H1 (cell line): ENCODE measurements around the gene CSE1L.

Source experiments
- POLR2AphosphoS5 ChIP-seq: IDR thresholded peaks from 2 replicates; pipeline ENCODE4 v1.6.1; 2011; ENCODE audit warnings: low read depth, low read length
- RAD21 ChIP-seq, 2 experiments: IDR thresholded peaks in 1 of 2; conservative IDR thresholded peaks in 1 of 2; 2 replicates each; pipeline ENCODE4 v1.6.1; 2011; ENCODE audit warnings: low read depth in 2 of 2, low read length in 2 of 2, improper control_type of control experiment in 1 of 2, inconsistent platforms in 1 of 2, mild to moderate bottlenecking in 1 of 2, moderate library complexity in 1 of 2
- SIN3A ChIP-seq, 2 experiments: IDR thresholded peaks in 1 of 2; conservative IDR thresholded peaks in 1 of 2; 2 replicates each; pipeline ENCODE4 v1.6.1; 2011 to 2012; ENCODE audit warnings: low read length in 2 of 2, improper control_type of control experiment in 1 of 2, low read depth in 1 of 2, mild to moderate bottlenecking in 1 of 2
- TF ChIP-seq, protein P1 (sequence below), 3 experiments: IDR thresholded peaks; 1 replicate in 2 of 3; 2 replicates in 1 of 3; pipeline versions ENCODE4 v1.5.1 to v1.6.1; 2011; ENCODE audit warnings: low read length in 3 of 3, mild to moderate bottlenecking in 3 of 3, inconsistent platforms in 2 of 3, low read depth in 1 of 3, moderate library complexity in 1 of 3; ENCODE audit not compliant: insufficient read depth in 1 of 3; ENCODE audit errors: control extremely low read depth in 1 of 3

DNA sequence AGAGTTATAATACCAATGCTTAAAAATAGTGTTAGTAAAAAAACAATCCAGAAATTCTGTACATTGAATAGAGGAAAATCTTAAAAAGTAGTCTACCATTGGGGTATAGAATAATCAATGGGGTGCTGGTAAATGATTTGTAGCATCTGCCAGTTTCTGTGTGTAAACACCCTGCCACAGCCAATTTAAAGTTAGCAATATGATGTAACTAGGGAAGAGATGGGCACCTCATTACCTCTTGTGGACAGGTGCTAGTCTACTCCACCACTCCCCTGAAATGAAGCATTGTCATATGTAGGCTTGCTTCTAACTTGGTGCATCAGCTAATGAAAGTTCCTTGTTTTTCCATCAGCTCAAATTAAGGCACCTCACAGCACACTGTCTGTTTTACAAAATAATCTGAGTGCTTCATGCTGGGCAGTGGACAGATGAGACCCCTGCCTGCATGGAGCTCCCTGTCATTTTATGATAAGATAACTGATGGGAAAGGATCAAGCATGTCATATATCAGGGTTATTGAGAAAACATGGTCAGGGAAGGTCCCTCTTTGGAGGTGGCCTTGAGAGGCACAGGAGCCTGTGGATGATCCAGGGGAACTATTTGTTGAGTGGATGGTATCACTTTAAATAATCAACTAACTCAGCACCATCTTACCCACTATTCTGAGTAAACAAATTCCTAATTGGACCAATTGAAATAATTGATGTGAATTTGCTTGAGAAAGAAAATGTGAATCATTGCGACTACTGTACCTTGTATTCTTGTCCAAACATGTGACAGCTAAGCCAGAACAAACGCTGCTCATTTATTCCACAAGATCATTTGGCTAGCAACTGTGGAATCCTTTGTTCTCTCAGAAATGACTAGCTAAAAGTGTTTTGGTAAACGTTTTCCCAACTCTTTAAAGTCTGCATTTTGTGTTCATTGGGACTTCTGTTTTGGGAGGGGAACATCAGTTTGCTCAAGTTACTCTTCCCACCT is 45.9 kb upstream of the CSE1L start:
- TF ChIP-seq SIN3A (conservative IDR thresholded peaks at IDR 0.05 in 1 of 2, IDR thresholded peaks at IDR 0.05 in 1 of 2; ENCODE audit: low read depth in 1 of 2, low read length in 2 of 2): no peak
- TF ChIP-seq POLR2AphosphoS5: no peak
- TF ChIP-seq, protein P1, sequence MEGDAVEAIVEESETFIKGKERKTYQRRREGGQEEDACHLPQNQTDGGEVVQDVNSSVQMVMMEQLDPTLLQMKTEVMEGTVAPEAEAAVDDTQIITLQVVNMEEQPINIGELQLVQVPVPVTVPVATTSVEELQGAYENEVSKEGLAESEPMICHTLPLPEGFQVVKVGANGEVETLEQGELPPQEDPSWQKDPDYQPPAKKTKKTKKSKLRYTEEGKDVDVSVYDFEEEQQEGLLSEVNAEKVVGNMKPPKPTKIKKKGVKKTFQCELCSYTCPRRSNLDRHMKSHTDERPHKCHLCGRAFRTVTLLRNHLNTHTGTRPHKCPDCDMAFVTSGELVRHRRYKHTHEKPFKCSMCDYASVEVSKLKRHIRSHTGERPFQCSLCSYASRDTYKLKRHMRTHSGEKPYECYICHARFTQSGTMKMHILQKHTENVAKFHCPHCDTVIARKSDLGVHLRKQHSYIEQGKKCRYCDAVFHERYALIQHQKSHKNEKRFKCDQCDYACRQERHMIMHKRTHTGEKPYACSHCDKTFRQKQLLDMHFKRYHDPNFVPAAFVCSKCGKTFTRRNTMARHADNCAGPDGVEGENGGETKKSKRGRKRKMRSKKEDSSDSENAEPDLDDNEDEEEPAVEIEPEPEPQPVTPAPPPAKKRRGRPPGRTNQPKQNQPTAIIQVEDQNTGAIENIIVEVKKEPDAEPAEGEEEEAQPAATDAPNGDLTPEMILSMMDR (IDR thresholded peaks at IDR 0.05; ENCODE audit: control extremely low read depth in 1 of 3, insufficient read depth in 1 of 3, low read depth in 1 of 3, low read length in 3 of 3): no peak
- no peak for TF ChIP-seq RAD21 (IDR thresholded peaks at IDR 0.05 in 1 of 2, conservative IDR thresholded peaks at IDR 0.05 in 1 of 2; ENCODE audit: low read depth in 2 of 2, low read length in 2 of 2)
